Measurements from ENCODE around the gene PRDM8.

GRCh38 chr4:80185787-80186548 is 11.3 kb upstream of the PRDM8 start:
- TF ChIP-seq CTCF (IDR thresholded peaks at IDR 0.05) (no peak), EZH2phosphoT487 (IDR thresholded peaks at IDR 0.05) (peak; percentile 72), EZH2 (IDR thresholded peaks at IDR 0.05) (peak; percentile 74)

Data from neural progenitor cell (in vitro differentiated cells).